ENCODE measurements around the gene RPL29. TPM values are rescaled to one million over a fixed set of nuclear protein-coding genes. Genes with fewer than 3 reads are reported as not detected.

The RPL29 gene
- total and polyA plus RNA-seq, 2 of the 8 experiments (the other 6 are each of a cell fraction or from before 2014, with no cell fraction given): 1,467 to 2,660 TPM

- TF ChIP-seq, protein P1, sequence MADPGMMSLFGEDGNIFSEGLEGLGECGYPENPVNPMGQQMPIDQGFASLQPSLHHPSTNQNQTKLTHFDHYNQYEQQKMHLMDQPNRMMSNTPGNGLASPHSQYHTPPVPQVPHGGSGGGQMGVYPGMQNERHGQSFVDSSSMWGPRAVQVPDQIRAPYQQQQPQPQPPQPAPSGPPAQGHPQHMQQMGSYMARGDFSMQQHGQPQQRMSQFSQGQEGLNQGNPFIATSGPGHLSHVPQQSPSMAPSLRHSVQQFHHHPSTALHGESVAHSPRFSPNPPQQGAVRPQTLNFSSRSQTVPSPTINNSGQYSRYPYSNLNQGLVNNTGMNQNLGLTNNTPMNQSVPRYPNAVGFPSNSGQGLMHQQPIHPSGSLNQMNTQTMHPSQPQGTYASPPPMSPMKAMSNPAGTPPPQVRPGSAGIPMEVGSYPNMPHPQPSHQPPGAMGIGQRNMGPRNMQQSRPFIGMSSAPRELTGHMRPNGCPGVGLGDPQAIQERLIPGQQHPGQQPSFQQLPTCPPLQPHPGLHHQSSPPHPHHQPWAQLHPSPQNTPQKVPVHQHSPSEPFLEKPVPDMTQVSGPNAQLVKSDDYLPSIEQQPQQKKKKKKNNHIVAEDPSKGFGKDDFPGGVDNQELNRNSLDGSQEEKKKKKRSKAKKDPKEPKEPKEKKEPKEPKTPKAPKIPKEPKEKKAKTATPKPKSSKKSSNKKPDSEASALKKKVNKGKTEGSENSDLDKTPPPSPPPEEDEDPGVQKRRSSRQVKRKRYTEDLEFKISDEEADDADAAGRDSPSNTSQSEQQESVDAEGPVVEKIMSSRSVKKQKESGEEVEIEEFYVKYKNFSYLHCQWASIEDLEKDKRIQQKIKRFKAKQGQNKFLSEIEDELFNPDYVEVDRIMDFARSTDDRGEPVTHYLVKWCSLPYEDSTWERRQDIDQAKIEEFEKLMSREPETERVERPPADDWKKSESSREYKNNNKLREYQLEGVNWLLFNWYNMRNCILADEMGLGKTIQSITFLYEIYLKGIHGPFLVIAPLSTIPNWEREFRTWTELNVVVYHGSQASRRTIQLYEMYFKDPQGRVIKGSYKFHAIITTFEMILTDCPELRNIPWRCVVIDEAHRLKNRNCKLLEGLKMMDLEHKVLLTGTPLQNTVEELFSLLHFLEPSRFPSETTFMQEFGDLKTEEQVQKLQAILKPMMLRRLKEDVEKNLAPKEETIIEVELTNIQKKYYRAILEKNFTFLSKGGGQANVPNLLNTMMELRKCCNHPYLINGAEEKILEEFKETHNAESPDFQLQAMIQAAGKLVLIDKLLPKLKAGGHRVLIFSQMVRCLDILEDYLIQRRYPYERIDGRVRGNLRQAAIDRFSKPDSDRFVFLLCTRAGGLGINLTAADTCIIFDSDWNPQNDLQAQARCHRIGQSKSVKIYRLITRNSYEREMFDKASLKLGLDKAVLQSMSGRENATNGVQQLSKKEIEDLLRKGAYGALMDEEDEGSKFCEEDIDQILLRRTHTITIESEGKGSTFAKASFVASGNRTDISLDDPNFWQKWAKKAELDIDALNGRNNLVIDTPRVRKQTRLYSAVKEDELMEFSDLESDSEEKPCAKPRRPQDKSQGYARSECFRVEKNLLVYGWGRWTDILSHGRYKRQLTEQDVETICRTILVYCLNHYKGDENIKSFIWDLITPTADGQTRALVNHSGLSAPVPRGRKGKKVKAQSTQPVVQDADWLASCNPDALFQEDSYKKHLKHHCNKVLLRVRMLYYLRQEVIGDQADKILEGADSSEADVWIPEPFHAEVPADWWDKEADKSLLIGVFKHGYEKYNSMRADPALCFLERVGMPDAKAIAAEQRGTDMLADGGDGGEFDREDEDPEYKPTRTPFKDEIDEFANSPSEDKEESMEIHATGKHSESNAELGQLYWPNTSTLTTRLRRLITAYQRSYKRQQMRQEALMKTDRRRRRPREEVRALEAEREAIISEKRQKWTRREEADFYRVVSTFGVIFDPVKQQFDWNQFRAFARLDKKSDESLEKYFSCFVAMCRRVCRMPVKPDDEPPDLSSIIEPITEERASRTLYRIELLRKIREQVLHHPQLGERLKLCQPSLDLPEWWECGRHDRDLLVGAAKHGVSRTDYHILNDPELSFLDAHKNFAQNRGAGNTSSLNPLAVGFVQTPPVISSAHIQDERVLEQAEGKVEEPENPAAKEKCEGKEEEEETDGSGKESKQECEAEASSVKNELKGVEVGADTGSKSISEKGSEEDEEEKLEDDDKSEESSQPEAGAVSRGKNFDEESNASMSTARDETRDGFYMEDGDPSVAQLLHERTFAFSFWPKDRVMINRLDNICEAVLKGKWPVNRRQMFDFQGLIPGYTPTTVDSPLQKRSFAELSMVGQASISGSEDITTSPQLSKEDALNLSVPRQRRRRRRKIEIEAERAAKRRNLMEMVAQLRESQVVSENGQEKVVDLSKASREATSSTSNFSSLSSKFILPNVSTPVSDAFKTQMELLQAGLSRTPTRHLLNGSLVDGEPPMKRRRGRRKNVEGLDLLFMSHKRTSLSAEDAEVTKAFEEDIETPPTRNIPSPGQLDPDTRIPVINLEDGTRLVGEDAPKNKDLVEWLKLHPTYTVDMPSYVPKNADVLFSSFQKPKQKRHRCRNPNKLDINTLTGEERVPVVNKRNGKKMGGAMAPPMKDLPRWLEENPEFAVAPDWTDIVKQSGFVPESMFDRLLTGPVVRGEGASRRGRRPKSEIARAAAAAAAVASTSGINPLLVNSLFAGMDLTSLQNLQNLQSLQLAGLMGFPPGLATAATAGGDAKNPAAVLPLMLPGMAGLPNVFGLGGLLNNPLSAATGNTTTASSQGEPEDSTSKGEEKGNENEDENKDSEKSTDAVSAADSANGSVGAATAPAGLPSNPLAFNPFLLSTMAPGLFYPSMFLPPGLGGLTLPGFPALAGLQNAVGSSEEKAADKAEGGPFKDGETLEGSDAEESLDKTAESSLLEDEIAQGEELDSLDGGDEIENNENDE (IDR thresholded peaks at IDR 0.05; ENCODE audit: insufficient replicate concordance, low read length): no peak
- TF ChIP-seq RFX5 (IDR thresholded peaks at IDR 0.05; ENCODE audit: borderline replicate concordance, low read depth, low read length): no peak
- no peak for TF ChIP-seq JUN (IDR thresholded peaks at IDR 0.05; ENCODE audit: low read depth, low read length)
- TF ChIP-seq KDM4A (IDR thresholded peaks at IDR 0.05; ENCODE audit: low read depth, low read length, severe bottlenecking): no peak
- no peak for TF ChIP-seq ATF3 (IDR thresholded peaks at IDR 0.05; ENCODE audit: insufficient read depth, low read depth, low read length)
- TF ChIP-seq ZNF274 (IDR thresholded peaks at IDR 0.05; ENCODE audit: borderline replicate concordance, extremely low read depth, low read length): no peak
- no peak for TF ChIP-seq JUND (IDR thresholded peaks at IDR 0.05; ENCODE audit: low read length)
- no peak for TF ChIP-seq TEAD4 (IDR thresholded peaks at IDR 0.05; ENCODE audit: low read depth, low read length)
- TF ChIP-seq SP4 (IDR thresholded peaks at IDR 0.05; ENCODE audit: low read length): no peak
- no peak for TF ChIP-seq E2F6 (IDR thresholded peaks at IDR 0.05)
- TF ChIP-seq POU5F1 (IDR thresholded peaks at IDR 0.05; ENCODE audit: low read depth, low read length): no peak
Observed at GRCh38 chr3:52028572-52028971, 32.9 kb upstream of the RPL29 start (continued).
